Measurements from ENCODE around the gene LLCFC1. TPM values are rescaled to one million over a fixed set of nuclear protein-coding genes. Genes with fewer than 3 reads are reported as not detected.

Gene LLCFC1
- total RNA-seq (ENCODE audit: low replicate concordance) = not detected in 2 replicates

- TF ChIP-seq CTCF (IDR thresholded peaks at IDR 0.05; ENCODE audit: insufficient read depth, low read length) = no peak
- no peak for DNase-seq (ENCODE audit: low read depth)
Observed at GRCh38 chr7:142939226-142939910, at the start of gene LLCFC1. TSS of gene LLCFC1 (plus strand) at chr7:142939484. CDS start at chr7:142939622, 138 bp downstream.

GRCh38 chr7:142889816-142890215 is 49.5 kb upstream of the LLCFC1 start:
- no peak for DNase-seq (ENCODE audit: low read depth)
- TF ChIP-seq CTCF (IDR thresholded peaks at IDR 0.05; ENCODE audit: insufficient read depth, low read length) = no peak
- no peak overlapping the region for H3K4me3 ChIP-seq (ENCODE audit: low read depth, low read length)

More at GRCh38 chr7:142939226-142939910, at the start of gene LLCFC1:
- H3K4me3 ChIP-seq (ENCODE audit: low read depth, low read length) = no peak within 1 kb of the TSS

- H3K4me3 ChIP-seq (ENCODE audit: low read depth, low read length) = no peak overlapping the region
- TF ChIP-seq CTCF (IDR thresholded peaks at IDR 0.05; ENCODE audit: insufficient read depth, low read length) = no peak
- no peak for DNase-seq (ENCODE audit: low read depth)
Observed at GRCh38 chr7:142890874-142891485, 48.3 kb upstream of the LLCFC1 start.

GRCh38 chr7:142891490-142892082 is 47.7 kb upstream of the LLCFC1 start:
- H3K4me3 ChIP-seq (ENCODE audit: low read depth, low read length) = no peak overlapping the region
- DNase-seq (ENCODE audit: low read depth) = no peak
- no peak for TF ChIP-seq CTCF (IDR thresholded peaks at IDR 0.05; ENCODE audit: insufficient read depth, low read length)

- no peak overlapping the region for H3K4me3 ChIP-seq (ENCODE audit: low read depth, low read length)
- no peak for DNase-seq (ENCODE audit: low read depth)
- no peak for TF ChIP-seq CTCF (IDR thresholded peaks at IDR 0.05; ENCODE audit: insufficient read depth, low read length)
Observed at GRCh38 chr7:142892951-142893350, 46.3 kb upstream of the LLCFC1 start.

GRCh38 chr7:142894112-142894984 is 44.9 kb upstream of the LLCFC1 start:
- no peak for DNase-seq (ENCODE audit: low read depth)
- H3K4me3 ChIP-seq (ENCODE audit: low read depth, low read length) = no peak overlapping the region
- TF ChIP-seq CTCF (IDR thresholded peaks at IDR 0.05; ENCODE audit: insufficient read depth, low read length) = no peak
